Measurements from ENCODE around the gene CEP350.

GRCh38 chr1:179923029-179923428 is 31.6 kb upstream of the CEP350 start:
- no peak for TF ChIP-seq RCOR1 (IDR thresholded peaks at IDR 0.05; ENCODE audit: low read depth, low read length)
- no peak for TF ChIP-seq CTCF (IDR thresholded peaks at IDR 0.05)
- TF ChIP-seq HOXA7 (CRISPR knock-in tag; IDR thresholded peaks at IDR 0.05) = no peak
- TF ChIP-seq POLR2A (IDR thresholded peaks at IDR 0.05; ENCODE audit: low read length) = no peak
- no peak for TF ChIP-seq REST (IDR thresholded peaks at IDR 0.05)
- no peak for TF ChIP-seq PHF8 (IDR thresholded peaks at IDR 0.05; ENCODE audit: borderline replicate concordance, low read depth)
- TF ChIP-seq MAX (IDR thresholded peaks at IDR 0.05) = no peak
- no peak for TF ChIP-seq HDAC2 (IDR thresholded peaks at IDR 0.05)
- TF ChIP-seq ZFP36 (IDR thresholded peaks at IDR 0.05; ENCODE audit: borderline replicate concordance, partially characterized antibody) = no peak
- no peak for TF ChIP-seq EP300 (IDR thresholded peaks at IDR 0.05)

Data from A549 (cell line).